A673 (cell line): Measurements from ENCODE around the gene PLA2G4A. TPM values are rescaled to one million over a fixed set of nuclear protein-coding genes. Genes with fewer than 3 reads are reported as not detected.

Experiments
- BruUV-seq: library from RNA; stranded (reverse); fragments of 400-500 nt; replicated peaks from 2 replicates; lab custom pipeline; 2021; lab: Mats Ljungman, UMichigan
- CTCF ChIA-PET: fragments of 300-600 bp; sonication (Branson Sonifier 250); formaldehyde crosslinking; loops from one replicate; lab custom pipeline; 2022; ENCODE audit warnings: antibody characterized with exemption; lab: Charles Lee
- POLR2A ChIA-PET: fragments of 300-600 bp; sonication (Branson Sonifier 250); formaldehyde crosslinking; loops from one replicate; lab custom pipeline; 2022; ENCODE audit warnings: antibody characterized with exemption; ENCODE audit not compliant: low non-redundant PET; lab: Charles Lee
- DNase-seq: peaks from one replicate; pipeline ENCODE4 v3.0.0-alpha.2; 2015; ENCODE audit warnings: low spot score
- H3K27ac ChIP-seq: fragments of 200-600 bp; sonication (generic); 2 replicates; pipeline ENCODE4 v1.5.1; 2016; ENCODE audit warnings: mixed run types, low read depth, mild to moderate bottlenecking, mixed read lengths, antibody characterized with exemption, low read length; ENCODE audit not compliant: poor library complexity, severe bottlenecking
- H3K27me3 ChIP-seq: fragments of 200-600 bp; sonication (generic); replicated peaks from 2 replicates; pipeline ENCODE4 v1.6.1; 2017; ENCODE audit warnings: mixed run types, low read depth, mild to moderate bottlenecking, mixed read lengths, antibody characterized with exemption, low read length; ENCODE audit not compliant: insufficient read depth, poor library complexity
- H3K36me3 ChIP-seq: fragments of 200-600 bp; sonication (generic); 2 replicates; pipeline ENCODE4 v1.6.1; 2016; ENCODE audit warnings: mixed run types, mild to moderate bottlenecking, mixed read lengths, antibody characterized with exemption, low read length; ENCODE audit not compliant: insufficient read depth, poor library complexity, severe bottlenecking
- H3K4me1 ChIP-seq: fragments of 200-600 bp; sonication (generic); 2 replicates; pipeline ENCODE4 v1.6.1; 2017; ENCODE audit warnings: mixed run types, mild to moderate bottlenecking, mixed read lengths, antibody characterized with exemption, low read length; ENCODE audit not compliant: insufficient read depth, poor library complexity, severe bottlenecking
- H3K4me3 ChIP-seq: fragments of 200-600 bp; sonication (generic); 2 replicates; pipeline ENCODE4 v1.5.1; 2016; ENCODE audit warnings: low read depth, mixed run types, mild to moderate bottlenecking, mixed read lengths, low read length; ENCODE audit not compliant: poor library complexity, severe bottlenecking
- H3K9me3 ChIP-seq: fragments of 200-600 bp; sonication (generic); 2 replicates; pipeline ENCODE4 v1.6.1; 2016; ENCODE audit warnings: mixed run types, low read depth, mild to moderate bottlenecking, mixed read lengths, antibody characterized with exemption, low read length; ENCODE audit not compliant: poor library complexity, severe bottlenecking
- CTCF ChIP-seq: fragments of 300-800, 200-600 bp; sonication (generic); conservative IDR thresholded peaks from 2 replicates; pipeline ENCODE4 v1.5.1; 2017; ENCODE audit warnings: low read depth, mild to moderate bottlenecking, antibody characterized with exemption, low read length, moderate library complexity, mixed read lengths
- EZH2 ChIP-seq: fragments of 200-600 bp; sonication (generic); IDR thresholded peaks from 2 replicates; pipeline ENCODE4 v1.6.1; 2017; ENCODE audit warnings: borderline replicate concordance, low read depth, mild to moderate bottlenecking, mixed read lengths, antibody characterized with exemption, low read length; ENCODE audit not compliant: poor library complexity, severe bottlenecking
- intact Hi-C: fragments of 100-400 bp; cut with micrococcal nuclease; formaldehyde crosslinking; loops from one replicate; pipeline ENCODE4 v1.10.0; 2022; ENCODE audit not compliant: unreplicated experiment
- total RNA-seq: library from RNA; stranded (reverse); gene quantifications from 2 replicates; pipeline ENCODE4 v1.2.3, GENCODE V29; 2021

Gene PLA2G4A
- total RNA-seq, 1 experiment from 2014 or later = 34.4 TPM

GRCh38 chr1:186799689-186800054, 29.1 kb upstream of the PLA2G4A start:
- TF ChIP-seq EZH2 = no peak
- no peak for TF ChIP-seq CTCF
- intact Hi-C loops = no loop called here
- BruUV-seq = no TSS peak
- Histone ChIP-seq H3K4me3 (no peak overlapping the region), H3K27me3 (no peaks in the 10 kb centered on the region), H3K27ac (no peak overlapping the region), H3K4me1 (no peaks in the 10 kb centered on the region), H3K9me3 (no peaks in the 10 kb centered on the region), H3K36me3 (no peaks in the 10 kb centered on the region)
- ChIA-PET POLR2A (no interaction called here), CTCF (no interaction called here)
- DNase-seq = no peak

DNA sequence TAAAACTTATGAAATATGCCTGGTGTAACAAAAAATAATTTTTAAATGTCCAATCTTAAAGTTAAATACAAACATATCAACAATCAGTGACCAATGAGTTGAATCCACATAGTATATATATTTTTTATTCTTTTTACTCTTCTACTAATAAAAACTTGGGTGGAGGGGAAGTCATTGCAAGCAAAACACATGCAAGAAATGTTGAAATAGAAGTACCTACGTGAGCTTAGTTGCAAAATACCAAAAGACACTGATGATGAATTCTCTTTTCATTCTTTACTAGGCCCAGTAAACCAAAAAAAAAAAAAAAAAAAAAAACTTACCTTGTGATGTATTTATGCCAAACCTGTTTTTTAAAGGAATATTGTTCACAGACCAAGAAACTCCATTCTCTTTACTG, 26.4 kb upstream of the PLA2G4A start:
- CTCF ChIA-PET = no interaction called here
- H3K27me3 ChIP-seq = no peaks in the 10 kb centered on the region
- intact Hi-C loops = no loop called here
- H3K4me1 ChIP-seq = no peaks in the 10 kb centered on the region
- H3K4me3 ChIP-seq = no peak overlapping the region
- POLR2A ChIA-PET = no interaction called here
- no peak overlapping the region for H3K27ac ChIP-seq
- TF ChIP-seq EZH2 (no peak), CTCF (no peak)
- H3K9me3 ChIP-seq = no peaks in the 10 kb centered on the region
- no peaks in the 10 kb centered on the region for H3K36me3 ChIP-seq
- no TSS peak for BruUV-seq
- DNase-seq = no peak

- no peak for DNase-seq
- intact Hi-C loops = no loop called here
- ChIA-PET POLR2A (no interaction called here), CTCF (no interaction called here)
- H3K9me3 ChIP-seq = no peaks in the 10 kb centered on the region
- H3K4me3 ChIP-seq = no peak overlapping the region
- H3K4me1 ChIP-seq = no peaks in the 10 kb centered on the region
- no peak for TF ChIP-seq CTCF
- no peak for TF ChIP-seq EZH2
- no TSS peak for BruUV-seq
- no peak overlapping the region for H3K27ac ChIP-seq
- no peaks in the 10 kb centered on the region for H3K27me3 ChIP-seq
- H3K36me3 ChIP-seq = no peaks in the 10 kb centered on the region
Observed at GRCh38 chr1:186804679-186805078, 24.1 kb upstream of the PLA2G4A start.
